Measurements from ENCODE around the gene NPHP4. TPM values are rescaled to one million over a fixed set of nuclear protein-coding genes. Genes with fewer than 3 reads are reported as not detected.
"Not testable (repeated sequence)": the region's sequence is repeated elsewhere in the genome, so short reads cannot be mapped to it uniquely, and the experiment has no call there.

Gene NPHP4
- polyA plus RNA-seq, 1 donor, result 5.1 TPM

DNA sequence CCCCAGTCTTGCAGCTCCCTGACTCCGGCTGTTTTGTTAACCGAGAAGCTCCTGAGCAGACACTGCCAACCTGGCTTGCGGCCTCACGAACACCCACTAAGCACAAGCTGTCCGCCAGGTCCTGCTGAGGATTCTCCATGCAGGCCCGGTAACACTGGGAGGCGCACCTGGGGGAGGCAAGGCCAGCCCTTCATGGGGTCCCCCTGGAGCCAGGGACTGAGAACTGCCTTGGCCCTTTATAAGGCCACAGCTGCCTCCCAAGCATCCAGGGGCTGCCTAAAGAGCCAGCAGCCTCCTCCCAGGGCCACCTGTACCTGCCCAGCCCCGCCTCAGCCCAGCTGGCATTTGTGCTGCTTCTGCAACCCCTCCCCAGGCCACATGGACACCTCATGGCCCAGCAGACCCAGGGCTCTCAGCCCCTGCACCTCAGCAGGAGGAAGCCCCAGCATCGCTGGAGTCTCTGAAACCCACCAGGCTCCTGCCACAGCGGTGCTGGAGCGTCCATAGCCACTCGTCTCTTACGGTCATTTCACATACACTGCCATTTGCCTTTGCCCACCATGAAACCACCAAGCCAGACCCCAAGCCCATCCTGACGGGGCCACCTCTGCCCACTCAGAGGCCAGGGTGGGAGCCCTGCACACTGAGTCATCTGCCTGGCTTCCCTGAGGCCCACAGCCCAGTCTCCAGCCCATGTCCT, 82.5 kb downstream of the NPHP4 start:
- no peak for DNase-seq

DNA sequence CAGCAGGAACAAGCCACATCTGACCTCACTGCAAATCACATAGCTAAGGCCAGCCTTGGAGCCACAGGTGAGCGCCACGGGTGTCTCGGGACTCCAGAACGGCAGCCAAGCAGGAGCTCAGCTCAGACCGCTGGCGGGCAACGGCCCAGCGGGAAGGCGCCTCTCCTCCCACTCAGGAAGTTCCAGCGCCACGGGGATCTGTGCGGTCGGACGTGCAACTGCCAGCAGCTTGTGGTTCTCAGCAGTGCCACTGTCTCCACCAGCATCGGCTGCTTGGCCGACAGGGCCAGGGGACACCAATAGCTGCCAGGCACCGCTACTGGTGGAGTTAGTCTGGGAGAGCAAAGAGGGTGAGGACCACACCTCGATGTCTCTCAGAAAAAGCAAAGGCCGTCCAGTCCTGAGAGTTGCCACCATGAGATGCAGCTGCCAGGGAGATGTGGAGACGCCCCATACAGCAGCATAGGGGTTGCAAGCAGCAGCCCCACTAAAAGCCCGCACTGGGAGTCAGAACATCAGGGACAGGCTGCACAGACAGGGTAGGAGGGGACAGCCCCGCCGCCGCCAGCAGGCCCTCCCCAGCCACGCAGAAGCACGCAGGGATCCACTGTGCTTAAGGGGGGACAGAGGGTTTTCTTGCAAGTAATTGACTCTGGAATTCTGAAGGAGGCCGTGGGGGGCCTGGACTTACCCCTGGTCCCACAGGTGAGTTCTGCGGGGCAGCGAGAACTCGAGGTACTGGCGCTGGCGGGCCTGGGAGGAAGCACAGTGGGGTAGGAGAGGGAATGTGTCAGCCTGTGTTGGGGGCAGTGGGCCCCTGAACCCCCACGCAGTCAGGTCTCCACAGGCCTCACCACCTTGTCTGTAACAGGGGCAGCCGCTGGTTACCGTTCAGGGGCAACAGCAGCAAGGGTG, 83.5 kb downstream of the NPHP4 start:
- peak; percentile 37 for DNase-seq

DNA sequence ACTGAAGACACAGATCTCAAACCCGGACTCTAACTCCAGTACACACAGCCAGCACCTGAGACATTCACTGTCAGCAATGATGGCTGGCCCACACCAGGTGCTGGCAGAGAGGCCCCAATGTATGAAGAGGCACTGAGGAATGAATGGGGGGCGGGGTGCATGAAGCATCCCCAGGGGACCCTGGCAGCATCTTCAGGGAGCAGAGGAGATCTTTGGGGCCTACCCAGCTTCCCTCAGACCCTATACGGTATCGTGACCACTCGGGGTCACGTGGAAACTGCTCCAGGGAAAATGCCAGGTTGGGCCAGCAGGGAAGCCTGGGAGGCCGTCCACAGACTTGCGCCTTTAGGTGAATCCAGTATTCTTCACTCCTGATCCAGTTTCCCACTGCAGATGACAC, 84.3 kb downstream of the NPHP4 start:
- DNase-seq, result no peak

DNA sequence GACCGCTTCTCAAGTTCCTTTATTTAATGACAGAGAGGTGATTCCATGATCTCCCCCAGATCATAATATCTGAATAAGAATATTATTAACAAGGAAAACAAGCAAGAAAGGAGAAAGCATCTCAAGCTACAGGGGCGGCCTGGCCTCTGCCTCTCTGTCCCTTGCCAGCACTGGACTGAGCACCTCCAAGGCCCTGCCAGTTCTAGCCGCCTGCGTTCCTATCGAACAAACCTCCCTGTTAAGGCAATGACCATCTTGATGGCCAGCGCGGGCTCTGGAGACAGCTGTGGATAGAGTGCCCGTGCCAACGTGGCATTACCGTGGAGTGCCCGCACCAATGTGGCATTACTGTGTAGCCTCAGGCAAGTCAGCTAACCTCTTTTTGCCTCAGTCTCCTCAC, 84.8 kb downstream of the NPHP4 start:
- no peak for DNase-seq

DNA sequence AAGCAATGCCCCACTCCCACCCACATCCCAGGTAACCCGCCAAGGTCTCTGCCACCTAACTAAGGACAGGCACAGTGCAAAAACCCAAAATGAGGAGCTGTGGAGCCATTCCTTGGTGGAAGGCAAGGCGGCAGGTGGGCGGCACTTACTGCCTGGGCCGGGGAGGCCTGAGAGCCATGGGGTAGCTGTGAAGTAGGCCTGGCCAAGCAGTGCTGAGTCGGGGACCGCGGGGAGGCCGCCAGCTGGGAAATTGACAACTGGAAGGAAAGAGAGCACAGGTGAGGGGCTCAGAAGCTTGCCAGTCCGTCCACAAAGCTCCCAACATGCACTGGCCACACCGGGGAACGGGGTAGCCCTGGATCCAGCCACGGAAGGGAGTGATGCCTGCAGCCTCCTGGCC, 85.3 kb downstream of the NPHP4 start:
- no peak for DNase-seq

DNA sequence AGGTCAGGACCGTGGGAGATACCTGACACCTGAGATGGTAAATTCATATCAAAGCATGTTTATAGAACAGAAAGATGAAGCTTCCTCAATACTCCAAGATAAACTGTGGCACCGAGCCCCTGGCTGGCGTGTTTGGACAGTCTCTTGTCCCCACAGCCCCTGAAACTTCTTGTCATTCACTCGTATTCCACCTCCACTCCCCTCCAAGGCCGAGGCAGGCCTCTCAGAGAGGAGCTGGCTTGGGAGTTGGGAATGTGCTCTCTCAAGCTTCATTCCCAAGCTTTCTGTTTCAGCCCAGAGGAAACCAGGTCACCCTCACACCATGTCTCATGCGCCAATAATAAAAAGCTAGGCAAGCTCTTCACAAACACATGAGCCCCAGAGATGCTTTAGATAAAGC, 86.1 kb downstream of the NPHP4 start:
- no peak for DNase-seq

DNA sequence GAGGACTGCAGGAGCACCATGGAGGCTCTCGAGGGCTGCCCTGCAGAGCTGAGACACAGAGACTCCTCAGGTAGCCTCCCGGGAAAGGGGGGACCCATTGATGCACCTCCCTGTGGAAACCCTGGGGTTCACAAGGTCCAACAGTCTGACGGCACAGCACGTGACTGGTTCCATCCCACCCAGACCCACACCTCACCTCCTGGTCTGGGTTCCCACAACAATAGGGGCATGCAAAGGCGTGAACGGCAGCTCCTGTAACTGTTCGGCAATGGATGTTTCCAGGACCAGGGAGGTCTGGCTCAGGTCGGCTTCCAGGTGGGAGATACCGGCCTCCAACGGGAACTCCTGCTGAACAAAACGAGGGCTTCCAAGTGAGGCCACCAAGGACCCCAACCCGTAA, 86.8 kb downstream of the NPHP4 start:
- DNase-seq, result no peak

DNA sequence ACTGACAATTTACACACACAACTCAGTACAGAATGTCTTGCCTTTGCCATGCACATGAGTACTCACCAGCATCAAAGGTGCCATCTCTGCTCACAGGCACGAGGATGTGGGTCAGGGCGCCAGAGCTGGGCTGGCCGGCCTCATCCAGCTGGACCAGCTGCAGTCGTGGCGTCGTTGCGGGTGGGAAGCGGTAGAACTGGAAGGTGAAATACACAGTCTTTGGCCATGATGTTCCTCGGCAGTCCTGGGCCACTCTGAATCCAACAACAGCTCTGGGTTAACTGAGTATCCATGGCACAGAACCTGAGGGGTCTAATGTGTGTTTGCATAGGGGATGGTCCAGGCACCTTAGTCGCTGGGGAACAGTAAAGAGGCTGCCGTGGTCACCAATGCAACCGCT, 87.7 kb downstream of the NPHP4 start:
- no peak for DNase-seq

DNA sequence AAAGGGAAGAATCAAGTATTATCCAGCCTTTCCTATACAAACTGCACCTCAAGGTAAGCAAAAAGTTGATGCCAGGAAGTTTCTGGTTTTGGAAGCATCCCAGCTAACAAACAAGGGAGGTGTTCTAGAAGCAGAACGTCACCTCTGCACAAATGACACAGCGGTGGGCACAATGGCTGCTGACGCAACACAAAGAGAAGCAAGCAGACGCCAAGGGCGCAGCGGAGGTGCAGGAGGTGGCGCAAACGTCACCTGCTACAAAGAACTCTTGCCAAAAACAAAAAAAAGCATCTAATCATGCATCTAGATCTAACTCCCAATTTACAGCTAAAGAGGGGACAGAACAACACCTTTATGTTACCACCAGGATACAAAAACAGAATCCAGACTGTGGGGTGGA, 88.5 kb downstream of the NPHP4 start:
- no peak for DNase-seq

DNA sequence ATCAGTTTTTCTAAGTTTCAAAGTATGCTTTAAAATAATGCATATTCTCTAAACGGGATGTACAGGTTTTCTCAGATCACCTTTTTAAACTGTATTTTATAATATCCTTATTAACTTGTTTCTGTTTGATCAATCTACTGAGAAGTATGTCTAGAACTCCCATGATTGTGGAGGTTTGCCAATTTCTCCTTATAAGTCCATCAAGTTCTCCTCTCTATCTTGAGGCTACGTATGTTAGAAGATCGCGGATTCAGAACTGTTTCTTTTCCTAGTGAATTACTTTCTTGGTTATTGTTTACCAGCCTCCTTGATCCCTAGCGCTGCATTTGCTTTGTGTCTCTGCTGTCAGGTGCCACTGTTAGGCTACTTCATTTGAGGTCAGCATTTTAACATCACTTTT, 89.2 kb downstream of the NPHP4 start:
- DNase-seq, result no peak

DNA sequence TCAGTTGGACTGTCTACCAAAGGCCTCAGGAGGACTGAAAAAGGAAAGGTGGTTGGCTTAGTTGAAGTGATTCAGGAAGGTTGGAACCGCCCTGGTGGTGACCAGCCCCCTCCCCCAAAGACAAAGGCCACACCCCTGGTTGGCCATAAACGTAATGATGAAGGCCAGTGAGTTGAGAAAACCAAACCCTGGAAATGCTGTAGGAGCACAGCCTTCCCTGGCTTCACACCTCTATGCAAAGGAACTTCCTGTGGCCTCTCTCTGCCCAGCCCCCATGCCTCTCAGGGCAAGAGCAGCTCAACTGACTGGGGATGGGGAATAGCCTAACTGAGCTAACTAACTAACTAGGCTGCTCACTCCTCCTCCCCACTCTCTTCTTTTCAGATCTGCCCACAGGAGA, 90.4 kb downstream of the NPHP4 start:
- DNase-seq, result no peak

DNA sequence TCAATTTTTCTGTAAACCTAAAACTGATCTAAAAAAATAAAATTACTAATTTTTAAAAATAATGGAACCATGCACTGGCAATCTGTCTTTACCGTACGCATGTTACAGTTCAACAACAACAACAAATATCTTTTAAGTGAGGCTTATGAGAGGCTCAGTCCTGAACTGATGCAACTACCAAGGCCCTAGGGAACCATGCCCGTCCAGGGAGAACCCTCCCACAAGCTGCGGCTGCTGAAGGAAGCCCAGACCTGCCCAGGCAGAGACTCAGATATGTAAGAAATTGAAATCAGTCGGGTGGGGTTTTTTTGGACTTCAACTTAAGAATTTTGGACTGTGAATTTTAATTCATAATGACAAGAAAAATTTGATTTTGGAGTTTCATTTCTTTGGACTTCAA, 91.1 kb downstream of the NPHP4 start:
- no peak for DNase-seq

DNA sequence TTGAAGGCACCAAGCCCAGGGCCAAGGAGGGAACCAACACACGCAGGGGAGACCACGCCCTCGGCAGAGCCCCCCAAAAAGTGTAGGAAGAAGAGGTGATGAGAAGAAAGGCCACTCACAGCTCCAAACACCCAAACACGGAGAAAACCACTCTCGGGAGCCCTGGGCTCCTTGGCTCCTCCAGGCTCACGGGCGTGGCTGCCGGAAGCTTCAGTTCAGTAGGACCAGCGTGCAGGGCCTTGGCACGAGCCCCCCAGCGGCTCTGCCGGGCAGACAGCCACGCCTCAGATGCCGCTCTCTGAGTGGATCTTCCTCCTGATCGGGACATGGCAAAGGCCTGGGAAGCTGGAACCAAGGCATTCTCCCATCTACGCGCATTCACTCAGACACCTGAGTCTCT, 94.0 kb downstream of the NPHP4 start:
- no peak for DNase-seq

DNA sequence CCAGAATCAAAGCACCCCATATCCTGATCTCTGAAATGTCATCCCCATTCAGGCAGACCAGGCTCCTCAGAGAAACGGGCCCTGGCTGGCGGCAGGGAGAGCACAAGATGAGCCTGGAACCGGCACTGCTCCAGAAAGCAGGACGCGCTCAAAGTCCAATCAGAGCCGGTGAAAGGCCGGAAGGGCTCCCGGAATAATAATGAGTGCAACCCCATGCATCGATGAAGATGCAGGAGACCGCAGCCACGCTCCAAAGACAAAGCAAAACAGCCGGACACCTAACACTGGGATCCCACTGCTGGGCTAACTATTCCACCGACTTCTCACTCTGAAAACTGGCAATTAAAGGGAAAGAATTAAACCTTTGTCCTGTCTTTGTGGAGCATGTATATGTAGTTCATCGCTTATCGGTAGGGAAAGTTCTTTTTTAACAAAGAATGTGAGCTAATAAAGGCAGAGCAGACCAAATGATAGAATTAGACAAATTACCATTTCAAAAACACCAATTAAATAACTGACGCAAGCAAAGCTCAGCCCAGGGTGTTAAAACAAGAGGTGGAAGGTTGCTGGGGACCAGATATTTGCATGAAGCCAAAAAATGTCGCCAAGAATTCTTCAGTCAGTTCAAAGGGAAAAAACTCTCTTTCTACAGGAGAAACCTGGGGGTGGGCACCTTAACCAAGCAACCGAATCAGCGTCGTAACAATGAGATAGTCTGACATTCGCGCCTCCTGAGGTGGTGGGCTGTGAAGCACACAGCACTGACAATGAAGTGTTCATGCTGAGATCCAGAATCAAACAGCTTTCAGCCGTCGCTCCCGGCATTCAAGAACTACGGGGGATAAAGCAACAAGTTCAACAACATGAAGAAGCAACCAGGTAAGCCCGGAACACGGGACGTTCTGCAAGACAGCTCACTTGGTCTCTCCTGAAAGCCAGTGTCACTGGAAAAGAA, 95.2 kb downstream of the NPHP4 start:
- no peak for DNase-seq

DNA sequence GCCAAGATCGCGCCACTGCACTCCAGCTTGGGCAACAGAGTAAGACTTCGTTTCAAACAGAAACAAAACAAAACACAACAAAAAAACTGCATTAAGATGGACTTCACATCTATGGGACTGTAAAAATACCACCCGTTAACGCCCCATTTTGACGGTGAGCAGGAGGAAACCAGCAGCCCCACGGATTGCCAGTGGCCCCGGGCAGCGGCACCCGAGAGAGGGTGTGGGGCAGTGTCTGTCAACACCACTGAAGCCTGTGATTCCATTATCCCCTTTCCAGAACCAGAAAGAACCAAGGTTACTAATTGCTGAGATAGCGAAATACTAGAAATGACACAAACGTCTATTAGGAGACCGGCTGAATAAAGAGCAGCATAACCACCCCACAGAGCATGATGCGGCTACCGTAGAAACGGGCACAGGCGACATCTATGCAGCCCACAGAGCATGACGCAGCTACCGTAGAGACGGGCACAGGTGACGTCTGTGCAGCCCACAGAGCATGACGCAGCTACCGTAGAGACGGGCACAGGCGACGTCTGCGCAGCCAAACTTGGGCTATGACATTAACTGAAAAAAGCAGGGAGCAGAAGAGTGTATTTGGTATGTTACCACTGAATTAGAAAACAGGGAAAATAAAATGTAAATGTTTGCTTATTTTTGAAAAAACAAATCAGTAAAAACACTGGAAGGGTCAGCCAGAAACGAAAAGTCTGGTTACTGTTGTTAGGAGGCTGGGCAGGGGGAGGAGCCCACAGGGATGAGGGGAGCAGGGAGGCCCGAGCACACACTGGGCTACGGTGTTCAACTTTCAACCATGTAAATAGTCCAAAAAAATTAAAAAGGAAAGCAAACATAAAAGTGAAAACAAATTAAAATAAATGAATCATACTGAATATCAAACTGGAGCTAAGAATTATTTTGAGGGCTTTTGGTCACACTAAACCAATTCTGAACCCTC, 96.5 kb downstream of the NPHP4 start:
- DNase-seq, result no peak

DNA sequence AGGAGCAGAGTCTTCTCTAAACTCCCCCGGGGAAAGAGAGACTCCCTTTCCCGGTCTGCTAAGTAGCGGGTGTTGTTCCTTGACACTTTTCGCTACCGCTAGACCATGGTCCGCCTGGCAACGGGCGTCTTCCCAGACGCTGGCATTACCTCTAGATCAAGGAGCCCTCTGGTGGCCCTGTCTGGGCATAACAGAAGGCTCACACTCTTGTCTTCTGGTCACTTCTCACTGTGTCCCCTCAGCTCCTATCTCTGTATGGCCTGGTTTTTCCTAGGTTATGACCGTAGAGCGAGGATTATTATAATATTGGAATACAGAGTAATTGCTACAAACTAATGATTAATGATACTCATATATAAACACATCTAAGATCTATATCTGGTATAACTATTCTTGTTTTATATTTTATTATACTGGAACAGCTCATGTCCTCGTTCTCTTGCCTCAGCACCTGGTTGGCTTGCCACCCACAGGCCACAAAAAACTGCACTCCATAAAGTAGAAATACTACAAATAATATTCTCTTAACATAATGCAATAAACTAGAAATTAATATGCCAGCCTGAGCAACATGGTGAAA, 98.4 kb downstream of the NPHP4 start:
- DNase-seq, result not testable (repeated sequence)

DNA sequence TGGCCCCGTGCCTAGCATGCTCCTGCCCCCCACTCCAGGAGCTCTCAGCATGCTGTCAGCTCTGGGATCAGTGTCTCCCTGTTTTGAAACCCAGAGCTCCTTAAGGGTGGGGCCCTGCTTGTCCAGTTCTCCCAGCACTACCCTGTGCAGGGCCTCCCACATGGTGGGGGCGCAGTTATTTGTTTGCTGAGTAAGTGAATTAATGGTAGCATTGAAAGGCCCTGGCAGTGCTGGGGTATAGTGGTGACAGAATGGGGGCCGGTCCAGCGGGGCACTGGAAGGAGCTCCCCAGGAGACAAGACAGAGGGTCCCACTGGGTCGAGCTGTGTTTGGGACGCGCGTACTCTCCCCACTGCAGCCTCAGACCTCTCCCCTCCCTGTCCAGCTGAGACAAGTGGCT, 99.9 kb downstream of the NPHP4 start:
- no peak for DNase-seq

DNA sequence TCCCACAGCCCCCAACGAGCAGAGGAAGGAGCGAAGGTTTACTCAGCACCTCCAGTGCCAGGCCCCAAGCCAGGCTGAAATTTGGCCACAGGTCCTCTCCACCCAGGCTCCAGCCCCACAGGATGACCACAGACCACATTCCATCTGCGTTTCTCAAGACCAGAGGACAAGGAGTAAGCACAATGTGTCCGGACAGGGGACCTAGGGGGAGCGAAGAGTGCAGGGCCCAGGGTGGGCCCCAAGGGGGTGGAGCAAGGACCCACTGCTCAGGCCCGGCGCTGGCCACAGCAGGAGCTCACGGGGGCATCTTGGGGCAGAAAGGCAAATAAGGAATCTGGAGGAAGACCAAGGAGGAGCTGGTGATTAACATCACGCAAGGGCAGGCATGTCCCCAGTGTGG, 100.5 kb downstream of the NPHP4 start:
- no peak for DNase-seq

DNA sequence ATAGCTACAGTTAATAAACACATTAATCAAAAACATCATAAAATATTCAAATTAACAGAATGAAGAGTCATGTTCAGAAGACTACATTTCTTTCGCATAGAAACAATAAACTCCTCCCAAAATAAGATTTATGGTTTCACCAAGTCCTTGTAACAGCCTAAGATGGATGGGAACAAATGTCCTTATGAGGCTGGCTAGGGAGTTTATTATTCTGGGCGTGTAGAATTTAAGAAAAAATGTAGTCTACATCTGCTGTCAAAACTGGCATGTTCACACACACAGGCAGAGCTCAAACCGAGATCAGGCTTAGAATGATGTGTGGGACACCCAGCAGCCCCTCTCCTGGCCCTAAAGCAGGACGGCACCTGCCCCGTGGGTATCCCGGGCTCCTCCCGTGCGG, 101.1 kb downstream of the NPHP4 start:
- DNase-seq, result no peak

DNA sequence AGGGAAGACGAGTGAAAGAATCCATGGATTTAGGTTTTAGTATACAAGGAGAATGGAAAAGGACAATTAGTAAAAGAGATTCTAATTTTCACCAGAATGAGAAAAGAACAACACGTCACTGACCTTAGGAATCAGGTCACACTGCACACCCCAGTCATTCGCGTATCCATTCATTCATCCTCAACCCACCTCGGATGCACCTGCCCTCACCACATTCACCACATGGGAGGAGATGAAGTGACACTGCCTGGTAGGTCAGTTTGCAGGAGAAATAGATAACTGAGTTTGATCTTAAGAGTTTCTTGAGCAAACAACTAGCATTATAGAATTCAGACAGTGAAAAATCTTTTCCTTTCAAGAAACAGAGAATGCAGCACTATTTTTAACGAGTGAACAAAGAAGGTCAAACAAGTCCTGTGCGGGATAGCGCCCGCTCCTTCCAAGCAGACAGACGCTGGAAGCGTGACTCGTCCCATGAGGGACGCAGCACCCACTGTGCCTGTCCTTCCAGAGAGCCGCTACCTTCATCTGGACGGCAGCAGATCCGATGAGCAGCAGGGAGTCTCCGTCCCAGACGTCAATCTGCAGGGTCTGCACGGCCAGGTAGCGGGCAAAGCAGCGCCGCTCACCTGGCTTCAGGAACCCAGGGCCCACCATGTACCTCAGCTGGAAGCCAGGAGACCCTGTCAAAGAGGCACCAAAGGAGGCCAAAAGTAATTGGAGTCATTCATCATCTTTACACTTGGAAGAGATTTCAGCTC, 101.7 kb downstream of the NPHP4 start:
- no peak for DNase-seq

DNA sequence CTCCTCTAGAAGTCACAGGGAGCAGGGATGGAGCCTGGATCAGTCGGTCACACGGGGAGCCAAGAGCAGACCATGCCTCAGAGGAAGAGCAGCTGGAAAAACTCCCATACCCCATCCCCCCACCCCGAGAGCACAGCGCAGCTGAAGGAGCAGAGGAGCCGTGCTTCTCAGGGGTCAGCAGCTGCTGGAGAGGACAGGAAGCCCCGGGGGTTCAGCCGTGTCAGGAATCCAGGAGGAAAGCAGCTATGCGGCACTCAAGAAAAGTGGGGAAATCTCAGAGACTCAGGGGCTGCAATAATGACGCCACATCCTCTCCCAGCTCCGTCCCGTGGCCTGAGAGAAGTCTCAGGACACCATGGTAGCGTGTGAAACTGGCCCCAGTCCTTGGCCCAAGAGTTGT, 102.3 kb downstream of the NPHP4 start:
- DNase-seq, result peak; percentile 38
